Osteocyte (in vitro differentiated cells): ENCODE measurements around the gene ACTR3. TPM values are rescaled to one million over a fixed set of nuclear protein-coding genes. Genes with fewer than 3 reads are reported as not detected.

Source experiments
- DNase-seq: peaks from one replicate; pipeline ENCODE4 v3.0.0; 2021; ENCODE audit warnings: mixed read lengths; ENCODE audit not compliant: unreplicated experiment; ENCODE audit errors: extremely low spot score
- H3K27ac Mint-ChIP-seq: one replicate; pipeline ENCODE4 v1.8.0; 2021; ENCODE audit warnings: mild to moderate bottlenecking, mixed read lengths; ENCODE audit not compliant: unreplicated experiment
- H3K27me3 Mint-ChIP-seq: one replicate; pipeline ENCODE4 v1.8.0; 2021; ENCODE audit warnings: mixed read lengths; ENCODE audit not compliant: unreplicated experiment
- H3K36me3 Mint-ChIP-seq: one replicate; pipeline ENCODE4 v1.8.0; 2021; ENCODE audit warnings: mixed read lengths; ENCODE audit not compliant: unreplicated experiment
- H3K4me1 Mint-ChIP-seq: one replicate; pipeline ENCODE4 v1.8.0; 2021; ENCODE audit warnings: mixed read lengths; ENCODE audit not compliant: unreplicated experiment
- H3K4me3 Mint-ChIP-seq: one replicate; pipeline ENCODE4 v1.8.0; 2021; ENCODE audit warnings: mild to moderate bottlenecking, moderate library complexity, mixed read lengths; ENCODE audit not compliant: unreplicated experiment
- H3K9me3 Mint-ChIP-seq: one replicate; pipeline ENCODE4 v1.8.0; 2021; ENCODE audit warnings: mixed read lengths; ENCODE audit not compliant: unreplicated experiment
- CTCF ChIP-seq: fragments of 200-600 bp; sonication (generic); IDR thresholded peaks from 2 replicates; pipeline ENCODE4 v1.5.0; 2021; ENCODE audit warnings: antibody characterized with exemption, mild to moderate bottlenecking, moderate library complexity
- total RNA-seq: library from RNA; stranded (reverse); gene quantifications from 2 replicates; pipeline ENCODE4 v1.2.1, GENCODE V29; 2021

ACTR3 gene
- total RNA-seq, 1 donor from 2014 or later, result 255 TPM

- Mint-ChIP-seq H3K27ac (no peak overlapping the region), H3K36me3 (peaks cover 6% of the 10 kb centered on the region), H3K9me3 (peaks cover 9% of the 10 kb centered on the region), H3K4me1 (peaks cover 75% of the 10 kb centered on the region), H3K27me3 (no peaks in the 10 kb centered on the region), H3K4me3 (no peak overlapping the region)
- TF ChIP-seq CTCF, result no peak
- DNase-seq, result no peak
Observed at GRCh38 chr2:113901943-113902342, 12.1 kb downstream of the ACTR3 start.

- Mint-ChIP-seq H3K36me3 (peaks cover 4% of the 10 kb centered on the region), H3K27me3 (no peaks in the 10 kb centered on the region), H3K27ac (no peak overlapping the region), H3K4me3 (no peak overlapping the region), H3K4me1 (peaks cover 54% of the 10 kb centered on the region), H3K9me3 (peaks cover 10% of the 10 kb centered on the region)
- DNase-seq, result no peak
- TF ChIP-seq CTCF, result no peak
Observed at GRCh38 chr2:113905886-113906285, 16.0 kb downstream of the ACTR3 start.

- Mint-ChIP-seq H3K27me3 (no peaks in the 10 kb centered on the region), H3K4me1 (peaks cover 54% of the 10 kb centered on the region), H3K27ac (no peak overlapping the region), H3K4me3 (no peak overlapping the region), H3K9me3 (peaks cover 10% of the 10 kb centered on the region), H3K36me3 (peaks cover 4% of the 10 kb centered on the region)
- no peak for DNase-seq
- TF ChIP-seq CTCF, result no peak
Observed at GRCh38 chr2:113906647-113907046, 16.8 kb downstream of the ACTR3 start.

- H3K27ac Mint-ChIP-seq, result no peak overlapping the region
- H3K4me3 Mint-ChIP-seq, result no peak overlapping the region
- TF ChIP-seq CTCF, result no peak
- H3K36me3 Mint-ChIP-seq, result peaks cover 4% of the 10 kb centered on the region
- DNase-seq, result no peak
- H3K9me3 Mint-ChIP-seq, result peaks cover 10% of the 10 kb centered on the region
- peaks cover 50% of the 10 kb centered on the region for H3K4me1 Mint-ChIP-seq
- H3K27me3 Mint-ChIP-seq, result no peaks in the 10 kb centered on the region
Observed at GRCh38 chr2:113907297-113907696, 17.4 kb downstream of the ACTR3 start.

- Mint-ChIP-seq H3K36me3 (peaks cover 17% of the 10 kb centered on the region), H3K4me3 (no peak overlapping the region), H3K27me3 (no peaks in the 10 kb centered on the region), H3K9me3 (peaks cover 10% of the 10 kb centered on the region), H3K27ac (peak overlapping the region; percentile 3), H3K4me1 (peaks cover 29% of the 10 kb centered on the region)
- no peak for DNase-seq
- no peak for TF ChIP-seq CTCF
Observed at GRCh38 chr2:113910110-113910717, 20.3 kb downstream of the ACTR3 start.
